Raji (cell line): ENCODE measurements around the gene SH3GL2.

ENCODE experiments used
- POLR2A ChIP-seq: IDR thresholded peaks from 2 replicates; pipeline ENCODE4 v1.6.1; 2011; ENCODE audit warnings: low read depth, low read length, control low read depth; ENCODE audit not compliant: insufficient read depth

The SH3GL2 gene

DNA sequence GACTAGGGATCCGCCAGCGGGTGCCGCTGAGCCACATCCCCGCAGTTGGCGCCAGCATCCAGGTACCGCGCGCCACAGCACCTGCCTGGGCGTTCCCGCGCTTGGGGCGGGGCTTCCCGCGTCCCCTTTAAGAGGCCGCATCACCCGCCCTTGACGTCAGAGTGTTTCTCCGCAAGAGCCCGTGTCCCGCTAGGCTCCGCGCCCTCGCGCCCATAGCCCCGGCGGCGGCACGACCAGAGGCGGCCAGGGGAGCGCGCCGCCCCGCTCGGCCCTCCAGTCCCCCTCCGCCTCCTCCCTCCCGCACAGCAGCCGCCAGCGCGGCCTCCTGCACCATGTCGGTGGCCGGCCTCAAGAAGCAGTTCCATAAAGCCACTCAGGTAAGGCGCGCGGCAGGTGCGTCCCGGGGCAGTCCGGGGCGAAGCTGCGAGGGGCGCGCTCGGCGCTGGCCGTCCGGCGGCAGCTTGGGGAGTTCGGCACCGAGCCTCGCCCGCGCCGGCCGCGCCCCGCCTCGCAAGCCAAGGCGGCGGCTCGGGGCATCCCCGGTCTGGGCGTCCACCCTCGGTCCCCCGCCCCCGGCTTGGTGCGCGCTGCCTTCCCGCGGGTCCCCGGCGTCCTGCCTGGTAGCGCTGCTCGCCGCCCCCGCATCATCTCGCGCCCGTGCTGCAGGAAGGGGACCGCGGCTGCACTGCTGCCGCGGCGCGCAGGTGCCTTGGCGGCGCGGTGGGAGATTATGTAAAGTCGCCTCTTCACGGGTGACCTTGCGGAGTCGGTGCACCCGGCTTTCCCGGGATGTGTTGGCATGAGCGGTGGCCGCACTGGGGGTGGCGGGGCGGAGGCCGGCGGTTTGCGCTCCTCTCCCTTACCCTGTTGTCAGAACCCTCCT lies at the start of gene SH3GL2:
Gene SH3GL2, plus strand, starts transcription at position 156 of the 883 bp plus-strand sequence.
- no peak for TF ChIP-seq POLR2A

DNA sequence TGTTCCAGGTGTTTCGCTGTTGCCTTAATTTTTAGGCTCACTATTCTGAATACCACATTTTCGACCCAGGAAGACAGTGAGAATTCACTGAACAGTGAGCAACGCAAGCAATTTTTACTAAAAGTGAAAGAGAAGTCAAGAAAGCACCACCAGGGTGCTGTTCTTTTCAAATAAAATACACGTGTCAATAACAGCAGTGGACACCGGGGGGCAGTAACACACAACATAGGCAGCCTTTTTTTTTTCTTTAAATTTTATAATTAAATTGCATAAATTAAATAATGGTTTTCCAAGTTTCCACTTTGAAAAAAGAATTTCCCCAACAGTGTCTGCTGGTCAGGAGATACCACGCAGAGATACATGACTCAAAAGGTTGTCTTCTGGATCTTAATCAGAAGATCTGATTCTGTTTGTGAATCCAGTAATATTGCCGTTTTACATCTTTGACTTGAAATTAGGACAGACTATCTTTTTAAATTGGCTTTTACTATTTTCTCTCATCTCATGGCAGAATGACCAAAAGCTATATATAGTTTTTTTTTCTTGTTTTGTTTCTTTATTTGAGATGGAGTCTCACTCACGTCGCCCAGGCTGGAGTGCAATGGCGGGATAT lies 47.1 kb upstream of the SH3GL2 start:
- TF ChIP-seq POLR2A = no peak

GRCh38 chr9:17532461-17532860 lies 46.4 kb upstream of the SH3GL2 start:
- no peak for TF ChIP-seq POLR2A

GRCh38 chr9:17535176-17535575 lies 43.7 kb upstream of the SH3GL2 start:
- TF ChIP-seq POLR2A = no peak

- no peak for TF ChIP-seq POLR2A
Observed at GRCh38 chr9:17536027-17536426, 42.8 kb upstream of the SH3GL2 start.

DNA sequence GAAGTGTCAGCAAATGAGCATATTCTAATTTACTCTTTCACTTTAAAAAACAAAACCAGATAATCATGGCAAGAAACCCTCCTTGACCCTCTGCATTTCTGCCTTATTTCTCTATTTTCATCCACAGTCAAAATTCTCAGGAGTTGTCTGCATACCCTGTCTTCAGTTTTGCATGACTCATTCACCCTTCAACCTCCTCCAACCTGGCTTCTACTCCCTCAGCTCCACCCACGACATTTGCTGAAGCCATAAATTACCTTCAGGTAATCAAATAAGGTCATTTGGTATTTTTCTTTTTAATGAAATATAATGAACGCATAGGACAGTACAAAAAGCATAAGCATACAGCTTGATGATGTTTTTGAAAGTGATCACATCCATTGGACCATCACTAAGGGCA lies 27.8 kb upstream of the SH3GL2 start:
- no peak for TF ChIP-seq POLR2A

DNA sequence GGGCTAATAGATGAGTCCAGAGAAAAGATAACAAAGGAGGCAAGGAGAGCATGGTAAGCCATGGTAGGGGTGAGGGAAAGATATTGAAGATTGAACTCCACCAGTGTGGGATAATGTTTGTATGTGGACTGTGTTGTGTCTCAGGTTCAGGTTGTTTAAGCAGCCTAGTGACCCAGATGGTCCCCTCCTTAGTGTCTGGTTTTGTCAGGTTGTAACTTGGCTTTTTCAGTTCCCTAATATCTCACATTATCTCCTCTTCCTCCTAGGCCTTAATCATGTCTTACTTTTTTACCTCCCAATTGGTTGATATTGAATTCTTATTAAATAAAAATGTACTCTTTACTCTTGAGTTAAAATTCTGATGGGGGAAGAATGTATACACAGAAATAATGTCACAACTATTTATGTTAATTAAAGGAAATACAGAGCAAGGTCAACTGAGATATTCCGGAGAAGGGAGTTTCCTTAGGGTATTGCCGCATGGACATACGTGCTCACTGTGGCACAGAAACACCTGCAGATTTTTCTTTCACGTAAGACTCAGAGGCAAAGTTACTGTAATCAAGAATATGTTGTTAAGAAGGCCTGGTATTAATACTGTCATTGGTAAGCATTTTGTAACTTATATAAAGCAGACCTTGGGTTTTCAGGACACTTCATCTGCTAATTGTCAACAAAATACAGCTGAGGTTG lies 23.4 kb upstream of the SH3GL2 start:
- TF ChIP-seq POLR2A = no peak

DNA sequence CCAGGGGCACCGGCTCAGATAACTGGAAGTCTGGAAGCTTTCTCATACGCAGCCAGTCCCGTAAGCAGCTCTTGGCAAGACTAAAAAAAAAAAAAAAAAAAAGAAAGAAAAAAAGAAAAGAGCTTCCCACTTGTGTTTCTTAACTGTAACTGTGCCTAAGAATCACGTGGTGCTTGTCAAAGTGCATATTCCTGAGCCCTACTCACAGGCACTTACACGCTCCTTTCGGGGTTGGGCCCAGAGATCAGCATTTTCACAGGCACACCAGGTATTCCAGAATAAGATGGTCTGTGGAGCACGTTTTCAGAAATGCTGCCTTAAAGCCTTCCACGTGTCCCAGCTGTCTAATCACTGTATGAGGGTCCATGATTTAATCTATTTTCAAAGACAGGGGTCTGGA lies 22.6 kb upstream of the SH3GL2 start:
- TF ChIP-seq POLR2A = no peak

- no peak for TF ChIP-seq POLR2A
Observed at GRCh38 chr9:17556935-17557334, 21.9 kb upstream of the SH3GL2 start.

DNA sequence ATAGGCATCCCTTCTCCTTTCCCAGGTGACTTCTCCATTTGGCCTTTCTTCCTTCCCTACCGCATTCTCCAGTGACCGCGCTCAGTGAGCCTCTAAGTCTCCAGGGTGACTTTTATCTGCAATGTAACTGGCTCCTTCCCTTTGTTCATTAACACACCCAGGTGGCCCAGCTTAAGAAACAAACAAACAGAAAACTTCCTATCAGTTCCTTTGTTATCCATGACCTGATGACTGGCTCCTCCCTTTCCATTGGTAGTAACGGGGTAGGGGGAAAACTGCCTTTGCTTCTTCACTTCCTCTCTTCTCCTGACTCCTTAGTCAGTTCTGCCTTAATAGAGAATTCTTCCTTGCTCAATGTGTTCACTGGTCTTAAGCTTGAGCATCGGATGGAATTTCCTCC lies 7.0 kb upstream of the SH3GL2 start:
- no peak for TF ChIP-seq POLR2A

- TF ChIP-seq POLR2A = no peak
Observed at GRCh38 chr9:17574342-17574741, 4.5 kb upstream of the SH3GL2 start.

- TF ChIP-seq POLR2A = no peak
Observed at GRCh38 chr9:17578577-17578910, 322 bp upstream of the SH3GL2 start.

DNA sequence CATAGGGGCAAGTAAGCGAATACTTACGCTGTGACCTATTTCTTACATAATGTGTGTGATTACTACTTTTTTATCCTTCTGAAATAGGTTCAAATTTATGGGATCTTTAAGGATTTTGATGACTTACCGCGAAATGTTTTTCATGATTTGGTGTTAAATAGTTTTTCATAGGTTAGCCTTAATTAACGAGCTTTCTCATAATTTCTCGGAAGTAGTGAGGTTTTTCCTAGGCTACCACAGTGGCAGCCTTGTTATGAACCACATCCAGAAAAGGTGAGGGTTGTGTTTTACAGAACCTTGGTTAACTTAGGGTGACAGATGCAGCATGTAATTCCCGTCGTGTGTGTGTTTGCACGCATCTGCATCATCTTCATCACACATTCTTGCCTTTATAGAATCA lies 1.3 kb downstream of the SH3GL2 start:
- no peak for TF ChIP-seq POLR2A

DNA sequence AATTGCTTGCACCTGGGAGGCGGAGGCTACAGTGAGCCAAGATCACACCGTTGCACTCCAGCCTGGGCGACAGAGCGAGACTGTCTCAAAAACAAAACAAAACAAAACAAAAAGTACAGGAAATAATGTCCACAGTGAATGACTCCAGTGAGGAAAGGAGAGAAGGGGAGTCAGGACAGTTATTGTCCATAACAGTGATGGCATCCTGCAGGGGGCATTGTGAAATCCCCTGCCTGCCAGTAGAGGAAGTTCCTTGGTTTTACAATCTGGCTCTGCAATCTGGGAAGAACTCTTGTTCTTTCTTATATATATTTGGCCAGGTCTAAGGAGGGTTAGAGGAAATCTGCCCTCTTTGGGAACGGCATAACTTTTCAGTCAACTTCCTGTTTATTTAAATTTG lies 8.2 kb downstream of the SH3GL2 start:
- no peak for TF ChIP-seq POLR2A

DNA sequence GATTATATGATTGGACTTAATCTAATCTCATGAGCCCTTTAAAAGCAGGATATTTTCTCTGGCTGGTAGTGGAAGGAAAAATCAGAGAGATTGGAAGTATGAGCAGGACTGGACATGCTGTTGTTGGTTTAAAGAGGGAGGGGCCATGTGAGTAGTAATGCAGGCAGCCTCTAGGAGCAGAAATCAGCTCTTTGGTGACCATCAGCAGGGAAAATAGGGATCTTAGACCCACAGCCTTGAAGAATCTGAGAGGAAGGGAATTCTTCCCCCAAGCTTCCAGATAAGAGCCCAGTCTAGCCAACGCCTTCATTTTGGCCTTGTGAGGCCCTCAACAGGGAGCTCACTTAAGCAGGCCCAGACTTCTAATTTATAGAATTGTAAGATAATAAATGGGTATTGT lies 9.5 kb downstream of the SH3GL2 start:
- no peak for TF ChIP-seq POLR2A

- no peak for TF ChIP-seq POLR2A
Observed at GRCh38 chr9:17588941-17589340, 10.1 kb downstream of the SH3GL2 start.
